ENCODE results near the gene TMED6. TPM values are rescaled to one million over a fixed set of nuclear protein-coding genes. Genes with fewer than 3 reads are reported as not detected.
"Not testable (repeated sequence)": the region's sequence is repeated elsewhere in the genome, so short reads cannot be mapped to it uniquely, and the experiment has no call there.

Gene TMED6
- polyA plus RNA-seq, 1 donor = 3.6 TPM

- Histone ChIP-seq H3K9me3 (ENCODE audit: control insufficient read depth, low read depth, low read length) (no peaks in the 10 kb centered on the region), H3K27me3 (ENCODE audit: control insufficient read depth, insufficient read depth, low read length) (no peaks in the 10 kb centered on the region), H3K4me1 (ENCODE audit: control insufficient read depth, insufficient read depth, low read length) (no peaks in the 10 kb centered on the region), H3K27ac (ENCODE audit: low read length) (no peak overlapping the region), H3K4me3 (ENCODE audit: low read length) (no peak overlapping the region), H3K36me3 (ENCODE audit: control insufficient read depth, insufficient read depth, low read length) (peaks cover 52% of the 10 kb centered on the region)
- WGBS (ENCODE audit: insufficient coverage, low lambda C conversion rate) = 100% methylated on average over 1 of the region's 5 CpGs
- DNase-seq = peak in 1 of 2 donors; percentile 17
Observed at GRCh38 chr16:69363281-69363717, 11.7 kb upstream of the TMED6 start.

- not testable (repeated sequence) for H3K4me3 ChIP-seq (ENCODE audit: low read length); H3K9me3 ChIP-seq (ENCODE audit: control insufficient read depth, low read depth, low read length); H3K27ac ChIP-seq (ENCODE audit: low read length); DNase-seq; H3K4me1 ChIP-seq (ENCODE audit: control insufficient read depth, insufficient read depth, low read length); H3K27me3 ChIP-seq (ENCODE audit: control insufficient read depth, insufficient read depth, low read length)
- WGBS (ENCODE audit: insufficient coverage, low lambda C conversion rate) = 100% methylated on average over 3 of the region's 9 CpGs
- peaks cover 40% of the 10 kb centered on the region for H3K36me3 ChIP-seq (ENCODE audit: control insufficient read depth, insufficient read depth, low read length)
Observed at GRCh38 chr16:69360070-69360469, 8.5 kb upstream of the TMED6 start.

- Histone ChIP-seq H3K4me3 (ENCODE audit: low read length) (no peak overlapping the region), H3K27ac (ENCODE audit: low read length) (no peak overlapping the region)
- DNase-seq = no peak
Observed at GRCh38 chr16:69350536-69351133, 951 bp downstream of the TMED6 start.

GRCh38 chr16:69349536-69349935 lies 2.0 kb downstream of the TMED6 start:
- Histone ChIP-seq H3K4me1 (ENCODE audit: control insufficient read depth, insufficient read depth, low read length) (peaks cover 11% of the 10 kb centered on the region), H3K27me3 (ENCODE audit: control insufficient read depth, insufficient read depth, low read length) (no peaks in the 10 kb centered on the region), H3K9me3 (ENCODE audit: control insufficient read depth, low read depth, low read length) (no peaks in the 10 kb centered on the region), H3K36me3 (ENCODE audit: control insufficient read depth, insufficient read depth, low read length) (peaks cover 13% of the 10 kb centered on the region), H3K4me3 (ENCODE audit: low read length) (no peak overlapping the region), H3K27ac (ENCODE audit: low read length) (no peak overlapping the region)
- WGBS (ENCODE audit: insufficient coverage, low lambda C conversion rate) = no CpG with 5 or more reads among the region's 10 CpGs
- DNase-seq = no peak

More at GRCh38 chr16:69350536-69351133, 951 bp downstream of the TMED6 start:
- H3K27me3 ChIP-seq (ENCODE audit: control insufficient read depth, insufficient read depth, low read length) = no peaks in the 10 kb centered on the region
- peaks cover 11% of the 10 kb centered on the region for H3K4me1 ChIP-seq (ENCODE audit: control insufficient read depth, insufficient read depth, low read length)
- H3K9me3 ChIP-seq (ENCODE audit: control insufficient read depth, low read depth, low read length) = no peaks in the 10 kb centered on the region
- WGBS (ENCODE audit: insufficient coverage, low lambda C conversion rate) = 0% methylated on average over 1 of the region's 6 CpGs
- H3K36me3 ChIP-seq (ENCODE audit: control insufficient read depth, insufficient read depth, low read length) = peaks cover 17% of the 10 kb centered on the region

- peaks cover 20% of the 10 kb centered on the region for H3K36me3 ChIP-seq (ENCODE audit: control insufficient read depth, insufficient read depth, low read length)
- no peak for DNase-seq
- WGBS (ENCODE audit: insufficient coverage, low lambda C conversion rate) = no CpG with 5 or more reads among the region's 6 CpGs
Observed at GRCh38 chr16:69348222-69348621, 3.4 kb downstream of the TMED6 start.

GRCh38 chr16:69346683-69347082 lies 4.9 kb downstream of the TMED6 start:
- peaks cover 6% of the 10 kb centered on the region for H3K4me1 ChIP-seq (ENCODE audit: control insufficient read depth, insufficient read depth, low read length)
- no peaks in the 10 kb centered on the region for H3K27me3 ChIP-seq (ENCODE audit: control insufficient read depth, insufficient read depth, low read length)
- H3K9me3 ChIP-seq (ENCODE audit: control insufficient read depth, low read depth, low read length) = no peaks in the 10 kb centered on the region
- no peak for DNase-seq
- WGBS (ENCODE audit: insufficient coverage, low lambda C conversion rate) = no CpG with 5 or more reads among the region's 6 CpGs
- H3K4me3 ChIP-seq (ENCODE audit: low read length) = no peak overlapping the region
- no peak overlapping the region for H3K27ac ChIP-seq (ENCODE audit: low read length)
- H3K36me3 ChIP-seq (ENCODE audit: control insufficient read depth, insufficient read depth, low read length) = peaks cover 16% of the 10 kb centered on the region

More at GRCh38 chr16:69348222-69348621, 3.4 kb downstream of the TMED6 start:
- H3K4me1 ChIP-seq (ENCODE audit: control insufficient read depth, insufficient read depth, low read length) = peaks cover 11% of the 10 kb centered on the region
- no peak overlapping the region for H3K4me3 ChIP-seq (ENCODE audit: low read length)
- H3K9me3 ChIP-seq (ENCODE audit: control insufficient read depth, low read depth, low read length) = no peaks in the 10 kb centered on the region
- no peak overlapping the region for H3K27ac ChIP-seq (ENCODE audit: low read length)
- no peaks in the 10 kb centered on the region for H3K27me3 ChIP-seq (ENCODE audit: control insufficient read depth, insufficient read depth, low read length)

- no peak overlapping the region for H3K27ac ChIP-seq (ENCODE audit: low read length)
- no peaks in the 10 kb centered on the region for H3K27me3 ChIP-seq (ENCODE audit: control insufficient read depth, insufficient read depth, low read length)
- H3K9me3 ChIP-seq (ENCODE audit: control insufficient read depth, low read depth, low read length) = no peaks in the 10 kb centered on the region
- peaks cover 2% of the 10 kb centered on the region for H3K4me1 ChIP-seq (ENCODE audit: control insufficient read depth, insufficient read depth, low read length)
- H3K4me3 ChIP-seq (ENCODE audit: low read length) = no peak overlapping the region
- DNase-seq = no peak
- H3K36me3 ChIP-seq (ENCODE audit: control insufficient read depth, insufficient read depth, low read length) = peaks cover 23% of the 10 kb centered on the region
- no CpG with 5 or more reads among the region's 4 CpGs for WGBS (ENCODE audit: insufficient coverage, low lambda C conversion rate)
Observed at GRCh38 chr16:69345923-69346322, 5.7 kb downstream of the TMED6 start.

- 100% methylated on average over 1 of the region's 5 CpGs for WGBS (ENCODE audit: insufficient coverage, low lambda C conversion rate)
- H3K27ac ChIP-seq (ENCODE audit: low read length) = no peak overlapping the region
- peaks cover 23% of the 10 kb centered on the region for H3K36me3 ChIP-seq (ENCODE audit: control insufficient read depth, insufficient read depth, low read length)
- no peaks in the 10 kb centered on the region for H3K27me3 ChIP-seq (ENCODE audit: control insufficient read depth, insufficient read depth, low read length)
- no peak for DNase-seq
- H3K9me3 ChIP-seq (ENCODE audit: control insufficient read depth, low read depth, low read length) = no peaks in the 10 kb centered on the region
- peaks cover 6% of the 10 kb centered on the region for H3K4me1 ChIP-seq (ENCODE audit: control insufficient read depth, insufficient read depth, low read length)
- H3K4me3 ChIP-seq (ENCODE audit: low read length) = no peak overlapping the region
Observed at GRCh38 chr16:69344171-69344570, 7.4 kb downstream of the TMED6 start.

- Histone ChIP-seq H3K27ac (ENCODE audit: low read length) (peak overlapping the region; percentile 85), H3K4me1 (ENCODE audit: control insufficient read depth, insufficient read depth, low read length) (peaks cover 13% of the 10 kb centered on the region), H3K27me3 (ENCODE audit: control insufficient read depth, insufficient read depth, low read length) (no peaks in the 10 kb centered on the region), H3K36me3 (ENCODE audit: control insufficient read depth, insufficient read depth, low read length) (peaks cover 33% of the 10 kb centered on the region), H3K9me3 (ENCODE audit: control insufficient read depth, low read depth, low read length) (no peaks in the 10 kb centered on the region), H3K4me3 (ENCODE audit: low read length) (peak overlapping the region; percentile 82)
- 60% methylated on average over 1 of the region's 16 CpGs for WGBS (ENCODE audit: insufficient coverage, low lambda C conversion rate)
- DNase-seq = no peak
Observed at GRCh38 chr16:69340095-69340644, 11.4 kb downstream of the TMED6 start.

- peak; percentile 96 to 98 for DNase-seq
- Histone ChIP-seq H3K4me1 (ENCODE audit: control insufficient read depth, insufficient read depth, low read length) (peaks cover 13% of the 10 kb centered on the region), H3K27ac (ENCODE audit: low read length) (peak within 1 kb of the TSS; percentile 85), H3K9me3 (ENCODE audit: control insufficient read depth, low read depth, low read length) (no peaks in the 10 kb centered on the region), H3K4me3 (ENCODE audit: low read length) (peak within 1 kb of the TSS; percentile 82), H3K36me3 (ENCODE audit: control insufficient read depth, insufficient read depth, low read length) (peaks cover 40% of the 10 kb centered on the region), H3K27me3 (ENCODE audit: control insufficient read depth, insufficient read depth, low read length) (no peaks in the 10 kb centered on the region)
- WGBS (ENCODE audit: insufficient coverage, low lambda C conversion rate) = no CpG with 5 or more reads among the region's 77 CpGs
Observed at GRCh38 chr16:69339289-69340094, 12.1 kb downstream of the TMED6 start, which contains the start of the genes COG8 and NIP7. COG8 (minus strand) TSS chr16:69339564; CDS start chr16:69339552, 12 bp downstream. NIP7 (plus strand) TSS chr16:69339772; CDS start chr16:69339830, 58 bp downstream.

All from large intestine (tissue), 3 donors.